ENCODE data around the gene ZNF366.

Gene ZNF366, protein sequence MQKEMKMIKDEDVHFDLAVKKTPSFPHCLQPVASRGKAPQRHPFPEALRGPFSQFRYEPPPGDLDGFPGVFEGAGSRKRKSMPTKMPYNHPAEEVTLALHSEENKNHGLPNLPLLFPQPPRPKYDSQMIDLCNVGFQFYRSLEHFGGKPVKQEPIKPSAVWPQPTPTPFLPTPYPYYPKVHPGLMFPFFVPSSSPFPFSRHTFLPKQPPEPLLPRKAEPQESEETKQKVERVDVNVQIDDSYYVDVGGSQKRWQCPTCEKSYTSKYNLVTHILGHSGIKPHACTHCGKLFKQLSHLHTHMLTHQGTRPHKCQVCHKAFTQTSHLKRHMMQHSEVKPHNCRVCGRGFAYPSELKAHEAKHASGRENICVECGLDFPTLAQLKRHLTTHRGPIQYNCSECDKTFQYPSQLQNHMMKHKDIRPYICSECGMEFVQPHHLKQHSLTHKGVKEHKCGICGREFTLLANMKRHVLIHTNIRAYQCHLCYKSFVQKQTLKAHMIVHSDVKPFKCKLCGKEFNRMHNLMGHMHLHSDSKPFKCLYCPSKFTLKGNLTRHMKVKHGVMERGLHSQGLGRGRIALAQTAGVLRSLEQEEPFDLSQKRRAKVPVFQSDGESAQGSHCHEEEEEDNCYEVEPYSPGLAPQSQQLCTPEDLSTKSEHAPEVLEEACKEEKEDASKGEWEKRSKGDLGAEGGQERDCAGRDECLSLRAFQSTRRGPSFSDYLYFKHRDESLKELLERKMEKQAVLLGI

GRCh38 chr5:72507231-72507906 lies at the start of gene ZNF366:
Gene ZNF366, minus strand, starts transcription at chr5:72507410. Its CDS starts 45,914 bp downstream, at chr5:72461496.
- no peak for DNase-seq

DNA sequence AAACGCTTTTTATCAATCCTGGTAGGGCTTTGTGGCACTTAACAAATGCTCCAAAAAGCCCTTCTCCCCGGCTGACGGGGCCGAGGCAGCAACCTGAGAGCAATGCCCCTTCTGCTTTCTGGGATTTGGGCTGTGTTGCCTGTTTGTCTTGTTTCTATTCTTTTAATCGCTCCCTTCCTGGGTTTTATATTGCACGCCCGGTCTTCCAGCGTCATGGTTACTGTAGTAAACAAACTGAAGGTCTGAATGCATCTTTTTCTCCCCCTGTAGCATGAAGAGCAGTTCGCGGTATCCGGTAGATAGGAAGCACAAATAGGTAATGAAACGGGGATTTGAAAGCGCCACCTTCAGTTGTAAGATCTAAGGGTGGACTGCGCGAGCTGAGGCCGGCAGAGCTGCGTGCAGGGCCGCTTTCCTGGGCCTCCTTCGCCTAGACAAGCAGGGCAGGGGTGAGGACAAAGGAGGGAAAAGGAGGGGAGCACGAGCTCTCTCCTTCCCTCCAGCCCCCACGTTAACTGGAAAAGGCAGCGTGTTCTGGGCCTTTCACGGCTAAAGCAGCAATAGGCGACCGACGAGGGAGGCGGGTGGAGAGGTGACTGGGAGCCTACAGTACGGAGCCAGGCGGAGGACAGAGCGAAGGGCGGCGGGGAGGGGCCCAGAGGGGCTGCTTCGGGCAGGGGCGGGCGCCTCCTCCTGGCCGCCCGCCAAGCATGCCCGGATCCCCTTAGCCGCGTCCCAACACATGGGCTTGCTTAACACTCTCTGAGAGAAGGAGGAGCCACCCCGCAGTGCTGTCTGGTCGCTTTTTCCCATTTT lies 49.3 kb upstream of the ZNF366 start:
- peak in 2 of 6 experiments; percentile 6 to 14 for DNase-seq

DNA sequence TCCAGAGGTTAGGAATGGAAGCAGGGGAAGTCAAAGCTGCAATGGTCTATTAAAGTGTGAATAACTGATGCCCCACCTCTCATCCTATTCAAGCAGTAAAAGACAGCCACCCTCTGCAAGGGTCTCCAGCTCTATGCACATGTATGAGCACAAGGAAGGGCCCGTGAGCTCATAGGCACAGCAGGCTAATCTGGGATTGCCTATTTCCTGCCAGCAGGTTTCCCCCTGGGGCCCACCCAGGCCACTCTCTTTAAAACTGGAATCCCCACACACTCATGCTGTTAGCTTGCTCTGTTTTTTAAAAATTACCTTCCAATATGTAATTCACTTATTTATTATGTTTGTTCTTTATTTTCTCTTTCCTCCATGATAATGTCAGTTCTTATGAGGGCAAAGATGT lies 48.7 kb upstream of the ZNF366 start:
- DNase-seq: no peak

GRCh38 chr5:72554897-72555296 lies 47.7 kb upstream of the ZNF366 start:
- DNase-seq: no peak

DNA sequence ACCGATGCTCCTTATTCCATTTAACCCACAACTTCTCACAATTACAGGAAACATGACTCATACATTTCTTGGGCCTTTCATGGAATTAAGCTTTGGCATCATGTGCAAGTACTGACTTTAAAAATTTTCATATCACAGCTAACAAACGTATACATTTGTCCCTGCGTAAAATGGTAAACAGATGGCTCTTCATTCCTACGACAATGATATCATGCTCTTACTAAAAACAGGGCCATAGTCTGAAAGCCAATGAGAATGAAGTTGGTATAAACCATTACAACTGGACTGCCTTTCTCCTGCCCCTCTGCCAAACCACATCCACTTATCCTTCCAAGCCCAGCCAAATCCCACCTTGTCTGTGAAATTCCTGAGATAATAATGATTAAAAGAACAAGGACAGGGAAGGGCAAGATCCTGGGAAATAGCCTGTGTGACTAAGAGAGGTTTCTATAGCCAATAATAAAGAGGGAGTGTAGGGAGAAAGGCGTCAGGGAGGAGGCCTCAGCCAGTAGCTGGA lies 44.9 kb upstream of the ZNF366 start:
- no peak for DNase-seq

- DNase-seq: no peak
Observed at GRCh38 chr5:72550595-72550994, 43.4 kb upstream of the ZNF366 start.

DNA sequence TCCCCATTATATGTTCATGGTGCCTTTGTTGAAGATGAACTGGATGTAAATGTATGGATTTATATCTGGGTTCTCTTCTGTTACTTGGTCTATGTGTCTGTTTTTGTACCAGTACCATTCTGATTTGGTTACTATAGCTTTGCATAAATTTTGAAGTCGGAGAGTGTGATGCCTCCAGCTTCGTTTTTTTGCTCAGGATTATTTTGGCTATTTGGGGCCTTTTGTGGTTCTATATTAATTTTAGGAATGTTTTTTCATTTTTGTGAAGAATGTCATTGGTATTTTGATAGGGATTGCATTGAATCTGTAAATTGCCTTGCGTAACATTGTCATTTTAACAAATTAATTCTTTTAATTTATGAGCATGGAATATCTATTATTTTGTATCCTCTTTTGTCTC lies 36.6 kb upstream of the ZNF366 start:
- no peak for DNase-seq

- no peak for DNase-seq
Observed at GRCh38 chr5:72543365-72543764, 36.2 kb upstream of the ZNF366 start.

- DNase-seq: no peak
Observed at GRCh38 chr5:72542695-72543094, 35.5 kb upstream of the ZNF366 start.

- no peak for DNase-seq
Observed at GRCh38 chr5:72541501-72542225, 34.5 kb upstream of the ZNF366 start.

DNA sequence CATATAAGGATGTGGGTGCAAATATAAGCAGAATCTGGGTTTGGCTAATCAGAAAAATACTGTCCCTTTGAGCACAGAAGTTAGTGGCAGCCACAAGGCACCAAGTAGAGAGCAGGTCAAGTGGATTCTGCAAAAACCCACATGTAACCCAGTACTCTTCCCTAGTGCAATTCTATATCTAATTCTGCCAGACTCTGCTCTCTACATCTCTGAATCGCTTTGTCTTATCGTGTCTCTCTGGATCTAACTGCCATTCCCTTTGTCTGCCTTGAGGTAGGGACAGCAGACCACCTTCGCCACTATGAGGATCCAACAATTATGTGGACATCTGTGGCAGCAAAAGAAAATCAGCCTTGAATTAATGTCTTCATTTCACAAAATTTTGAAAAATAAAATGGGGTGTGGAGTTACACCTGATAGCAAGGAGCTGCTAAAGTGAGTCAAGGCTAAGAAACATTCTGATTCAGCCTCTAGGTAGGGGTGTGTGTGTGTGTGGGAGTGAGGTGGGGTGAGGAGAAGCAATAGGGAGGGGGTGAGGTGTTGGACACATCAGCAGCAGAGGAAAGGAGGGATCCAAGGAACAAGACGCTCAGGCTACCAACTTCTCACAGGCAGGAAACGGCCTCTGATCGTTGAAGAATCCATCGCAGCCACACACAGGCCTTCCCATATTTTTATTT lies 33.7 kb upstream of the ZNF366 start:
- no peak for DNase-seq

DNA sequence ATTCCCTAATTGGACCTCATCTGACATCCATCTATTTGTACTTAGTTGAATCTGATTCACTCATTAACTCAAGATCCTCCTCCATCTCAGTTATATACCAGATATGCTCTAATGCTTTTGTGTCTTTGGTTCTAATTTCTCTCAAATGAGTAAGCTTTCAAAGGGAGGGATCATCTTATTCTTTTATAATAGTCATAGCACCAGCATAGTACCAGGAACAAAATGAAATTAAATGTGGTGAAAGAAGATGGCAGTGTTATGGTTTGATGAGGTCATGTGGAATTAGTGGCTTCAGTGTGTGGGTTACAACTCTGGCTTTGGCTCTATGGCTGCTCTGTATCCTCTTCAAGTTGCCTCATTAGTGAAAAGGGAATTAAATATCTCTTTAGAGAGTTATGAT lies 32.5 kb upstream of the ZNF366 start:
- DNase-seq: no peak

- DNase-seq: no peak
Observed at GRCh38 chr5:72539038-72539437, 31.8 kb upstream of the ZNF366 start.

- DNase-seq: no peak
Observed at GRCh38 chr5:72537166-72537565, 30.0 kb upstream of the ZNF366 start.

DNA sequence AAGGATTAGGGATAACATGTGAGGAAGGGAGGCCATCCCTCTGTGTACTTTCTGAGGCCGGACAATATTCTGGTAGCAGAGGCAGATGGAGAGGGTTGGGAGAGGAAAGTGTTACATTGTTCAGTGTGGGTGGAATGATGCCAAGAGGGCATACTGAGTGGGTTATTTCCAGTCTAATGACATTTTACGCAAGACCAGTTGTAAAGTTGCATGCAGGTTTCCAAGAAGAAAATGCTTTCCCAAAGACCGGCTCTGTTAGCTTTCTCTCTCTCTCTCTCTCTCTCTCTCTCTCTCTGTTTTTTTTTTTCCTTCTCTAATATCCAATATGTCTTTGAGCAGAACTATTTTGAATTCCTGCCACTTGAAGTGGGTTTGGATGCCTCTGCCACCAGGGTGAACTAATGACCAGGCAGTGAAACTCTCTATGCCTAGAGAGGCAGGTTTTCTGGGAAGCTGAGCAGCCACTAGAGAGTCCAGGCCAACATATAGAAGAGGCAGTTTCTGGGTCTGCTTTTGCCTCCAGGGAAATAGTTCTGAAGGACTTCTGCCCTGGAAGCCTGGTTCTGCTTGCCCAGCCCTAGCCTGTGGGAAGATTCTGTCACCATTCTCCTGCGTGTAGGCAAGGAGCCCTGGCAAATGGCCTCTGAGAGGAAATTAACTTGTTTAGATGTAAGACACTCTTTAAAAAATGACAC lies 24.4 kb upstream of the ZNF366 start:
- no peak for DNase-seq

DNA sequence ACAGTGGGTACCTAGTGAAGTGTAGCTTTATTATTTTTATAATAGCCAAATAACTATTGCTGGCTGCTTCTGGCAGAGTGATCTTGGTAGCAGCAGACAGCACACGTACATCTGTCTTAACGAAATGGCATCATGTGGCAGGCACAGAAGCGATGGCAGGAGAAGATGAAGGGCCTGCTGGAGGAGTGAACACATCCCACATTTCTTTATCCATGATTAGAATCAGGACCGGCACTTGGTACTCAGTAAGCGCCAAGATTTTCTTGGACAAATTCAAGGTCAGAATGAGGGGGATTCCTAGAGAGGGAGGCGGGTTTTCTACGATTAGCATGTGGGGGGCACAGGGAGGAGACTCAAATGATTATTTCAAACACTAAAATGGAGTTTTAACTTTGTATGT lies 23.0 kb upstream of the ZNF366 start:
- DNase-seq: no peak

DNA sequence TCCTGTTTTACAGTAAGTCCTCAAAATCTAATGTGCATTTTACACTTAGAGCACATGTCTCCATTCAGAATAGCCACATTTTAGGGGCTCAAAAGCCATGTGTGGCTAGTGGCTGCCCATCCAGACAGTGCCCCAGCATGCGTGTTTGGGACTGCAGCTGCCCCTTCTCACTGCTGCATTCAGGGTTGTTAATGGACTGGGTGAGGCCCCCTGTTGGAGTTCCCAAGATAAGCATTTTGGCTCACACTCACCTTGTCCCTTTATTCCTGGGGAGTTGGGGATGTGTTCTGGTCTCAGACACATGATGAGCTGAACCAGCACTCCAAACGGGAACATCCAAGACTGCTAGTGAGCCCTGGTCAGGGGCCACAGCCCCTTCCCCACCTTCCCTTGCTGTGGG lies 22.2 kb upstream of the ZNF366 start:
- no peak for DNase-seq

DNA sequence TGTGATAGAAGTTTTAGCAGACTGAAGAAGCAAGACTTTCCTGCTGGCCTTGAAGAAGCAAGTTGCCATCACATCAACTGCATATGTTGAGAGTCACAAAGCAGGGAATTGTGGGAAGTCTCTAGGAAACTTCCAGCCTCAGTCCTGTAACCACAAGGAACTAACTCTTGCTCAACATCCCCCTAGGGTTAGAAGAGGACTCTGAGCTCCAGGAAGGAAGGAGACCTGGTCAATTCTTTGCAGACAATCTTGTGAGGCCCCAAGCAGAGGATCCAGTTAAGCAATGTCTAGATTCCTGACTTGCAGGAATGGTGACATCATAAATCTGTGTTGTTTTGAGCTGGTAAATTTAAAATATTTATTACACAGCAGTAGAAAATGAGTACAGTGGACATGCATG lies 18.6 kb upstream of the ZNF366 start:
- DNase-seq: no peak

DNA sequence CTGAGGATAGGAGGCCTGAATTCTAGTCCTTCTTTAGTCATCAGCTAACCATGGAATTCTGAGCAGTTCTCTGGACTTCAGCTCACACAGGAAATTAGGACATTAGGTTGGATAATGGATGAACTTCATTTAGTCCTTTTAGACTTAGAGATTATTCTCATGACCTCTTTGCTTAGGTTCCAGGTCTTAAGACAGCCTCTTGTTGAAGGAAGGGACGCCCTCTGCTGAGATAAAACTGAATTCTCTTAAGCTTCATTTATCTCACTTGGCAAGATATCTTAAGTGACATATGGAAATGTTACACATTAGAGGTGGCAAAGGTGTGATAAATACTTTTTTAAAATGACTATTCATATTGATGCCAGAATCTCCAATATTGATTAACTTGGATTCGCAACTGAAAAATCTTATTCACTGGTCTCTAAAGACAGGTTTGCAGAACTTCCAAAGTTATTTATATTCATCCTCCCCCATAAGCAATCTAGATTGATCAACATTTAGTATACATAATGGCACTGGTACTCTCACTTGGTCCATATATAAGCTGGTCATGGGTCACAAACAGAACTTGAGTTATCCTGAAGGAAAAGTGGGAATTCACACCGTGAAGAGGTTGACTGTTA lies 16.9 kb upstream of the ZNF366 start:
- DNase-seq: no peak

DNA sequence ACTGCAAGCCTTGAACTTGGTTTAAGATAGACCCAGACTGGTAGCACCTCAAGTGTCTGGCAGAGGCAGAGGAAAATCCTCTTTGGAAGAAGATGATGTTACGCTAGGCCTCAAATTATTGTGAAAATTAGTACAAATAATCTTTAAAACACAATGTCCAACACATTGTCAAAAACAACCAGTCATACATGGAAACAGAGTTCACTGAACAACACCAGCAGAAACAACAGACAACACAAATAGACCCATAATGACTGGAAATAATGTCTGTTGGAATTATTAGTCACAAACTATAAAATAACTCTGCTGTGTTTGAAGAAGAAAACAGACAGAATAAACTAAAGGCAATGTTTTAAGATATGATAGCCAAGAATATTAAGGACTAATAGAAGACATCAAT lies 15.4 kb upstream of the ZNF366 start:
- DNase-seq: no peak
